Stimulated activated CD4-positive, alpha-beta T cell treated with anti-CD3 and anti-CD28 coated beads, Interleukin-12 subunit alpha, Interleukin-12 subunit beta, amount 100 ng/mL, for 24 hours (primary cell): ENCODE results near the gene PTGFR.

Experiments used
- DNase-seq, 2 experiments: peaks; one replicate each; pipeline ENCODE4 v3.0.0-alpha.2; 2020; ENCODE audit warnings: low read depth in 2 of 2

Gene PTGFR

DNA sequence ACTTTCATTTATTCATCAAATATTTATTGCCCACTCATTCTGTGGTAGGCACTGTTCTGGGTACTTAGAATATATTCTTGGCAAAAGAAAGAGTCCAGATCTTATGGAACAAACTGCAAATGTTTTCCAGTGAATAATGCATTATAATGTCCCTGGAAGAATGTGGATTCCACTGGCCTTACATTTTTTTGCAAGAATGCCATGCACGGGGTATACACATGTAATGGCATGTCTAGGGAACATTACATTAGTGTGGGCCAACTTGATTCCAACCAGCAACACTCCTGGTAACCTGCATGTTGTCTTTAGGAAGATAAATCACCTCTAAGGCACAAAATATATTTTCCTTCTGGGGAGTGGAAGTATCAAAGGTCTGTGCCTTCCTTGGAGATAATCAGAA, 96.4 kb downstream of the PTGFR start:
- DNase-seq = no peak
